OCI-LY1 (cell line): Measurements from ENCODE around the gene FDXACB1.

Experiments
- H2AFZ ChIP-seq: fragments of 200-600 bp; sonication (generic), shearing (Covaris generic); 2 replicates; pipeline ENCODE4 v1.6.0; 2014; ENCODE audit warnings: antibody characterized with exemption, mild to moderate bottlenecking, low read length
- H3F3A ChIP-seq: fragments of 200-600 bp; sonication (generic), shearing (Covaris generic); 2 replicates; pipeline ENCODE4 v1.6.0; 2014; ENCODE audit warnings: mild to moderate bottlenecking, antibody characterized with exemption, low read length, moderate library complexity; ENCODE audit not compliant: insufficient read depth
- H3K27ac ChIP-seq: fragments of 200-600 bp; sonication (generic); 2 replicates; pipeline ENCODE4 v1.5.1; 2014; ENCODE audit warnings: low read length, mixed run types, mild to moderate bottlenecking, low read depth; ENCODE audit not compliant: poor library complexity, severe bottlenecking
- H3K27me3 ChIP-seq: fragments of 200-600 bp; sonication (generic); 2 replicates; pipeline ENCODE4 v1.6.0; 2014; ENCODE audit warnings: antibody characterized with exemption, mild to moderate bottlenecking, low read length, moderate library complexity; ENCODE audit not compliant: insufficient read depth
- H3K36me3 ChIP-seq: fragments of 200-600 bp; sonication (generic); 2 replicates; pipeline ENCODE4 v1.6.1; 2014; ENCODE audit warnings: mild to moderate bottlenecking, antibody characterized with exemption, low read length, moderate library complexity, mixed read lengths; ENCODE audit not compliant: insufficient read depth
- H3K4me1 ChIP-seq: fragments of 200-600 bp; sonication (generic); 2 replicates; pipeline ENCODE4 v1.5.1; 2014; ENCODE audit warnings: mild to moderate bottlenecking, low read length, moderate library complexity; ENCODE audit not compliant: insufficient read depth, severe bottlenecking
- H3K4me2 ChIP-seq: fragments of 200-600 bp; sonication (generic), shearing (Covaris generic); 2 replicates; pipeline ENCODE4 v1.6.1; 2014; ENCODE audit warnings: low read length
- H3K4me3 ChIP-seq: fragments of 200-600 bp; sonication (generic); 2 replicates; pipeline ENCODE4 v1.5.1; 2014; ENCODE audit warnings: low read length, low read depth, mild to moderate bottlenecking, mixed read lengths; ENCODE audit not compliant: poor library complexity, severe bottlenecking
- H3K79me2 ChIP-seq: fragments of 200-600 bp; shearing (Covaris generic); 2 replicates; pipeline ENCODE4 v1.6.1; 2016; ENCODE audit warnings: mixed run types, low read length, mixed read lengths; ENCODE audit not compliant: insufficient read depth
- H3K9ac ChIP-seq: fragments of 200-600 bp; sonication (generic), shearing (Covaris generic); 2 replicates; pipeline ENCODE4 v1.6.1; 2014; ENCODE audit warnings: mild to moderate bottlenecking, low read length, mixed read lengths
- H3K9me2 ChIP-seq: fragments of 200-600 bp; sonication (generic), shearing (Covaris generic); 2 replicates; pipeline ENCODE4 v1.6.1; 2014; ENCODE audit warnings: low read depth, mild to moderate bottlenecking, low read length, mixed read lengths
- H3K9me3 ChIP-seq: fragments of 200-600 bp; shearing (Covaris generic); 2 replicates; pipeline ENCODE4 v1.6.1; 2014; ENCODE audit warnings: low read length, mixed read lengths
- H4K20me1 ChIP-seq: fragments of 200-600 bp; sonication (generic), shearing (Covaris generic); 2 replicates; pipeline ENCODE4 v1.6.0; 2016; ENCODE audit warnings: mild to moderate bottlenecking, low read length; ENCODE audit not compliant: insufficient read depth
- EZH2 ChIP-seq: fragments of 200-600 bp; sonication (generic), shearing (Covaris generic); IDR thresholded peaks from 2 replicates; pipeline ENCODE4 v1.8.0; 2017; ENCODE audit warnings: borderline replicate concordance, mixed run types, mild to moderate bottlenecking, antibody characterized with exemption, low read length, moderate library complexity, mixed read lengths
- TF ChIP-seq, protein P1 (sequence below): fragments of 200-600 bp; sonication (generic), shearing (Covaris generic); IDR thresholded peaks from 2 replicates; pipeline ENCODE4 v1.5.1; 2017; ENCODE audit warnings: mild to moderate bottlenecking, antibody characterized with exemption, low read length, moderate library complexity, mixed read lengths

The FDXACB1 gene

DNA sequence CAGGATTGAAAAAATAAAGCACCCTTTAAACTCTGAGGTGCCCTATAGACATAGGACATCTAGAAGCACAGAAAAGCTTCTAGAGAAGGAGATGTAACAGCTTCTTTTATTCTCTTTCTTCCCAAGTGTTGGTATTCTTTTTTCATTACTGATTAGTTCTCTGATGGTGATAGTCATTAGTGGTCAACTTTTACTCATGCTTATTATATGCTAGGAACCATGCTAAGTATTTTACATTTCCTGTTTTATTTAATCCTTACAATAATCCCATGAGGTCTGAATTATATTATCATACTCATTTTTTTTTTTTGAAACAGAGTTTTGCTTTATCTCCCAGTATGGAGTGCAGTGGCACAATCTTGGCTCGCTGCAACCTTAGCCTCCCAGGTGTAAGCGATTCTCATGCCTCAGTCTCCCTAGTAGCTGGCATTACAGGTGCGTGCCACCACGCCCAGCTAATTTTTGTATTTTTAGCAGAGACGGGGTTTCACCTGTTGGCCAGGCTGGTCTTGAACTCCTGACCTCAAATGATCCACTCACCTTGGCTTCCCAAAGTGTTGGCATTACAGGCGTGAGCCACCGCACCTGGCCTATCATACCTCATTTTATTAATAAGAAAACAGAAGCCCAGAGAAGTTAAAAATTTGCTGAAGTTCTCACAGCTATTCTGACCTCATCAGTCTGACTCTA lies 42.7 kb upstream of the FDXACB1 start:
- Histone ChIP-seq H3K36me3 (no peaks in the 10 kb centered on the region), H3K9me2 (no peaks in the 10 kb centered on the region), H3K79me2 (no peaks in the 10 kb centered on the region), H3K4me2 (no peak overlapping the region), H3K27me3 (no peaks in the 10 kb centered on the region), H3K4me3 (no peak overlapping the region), H2AFZ (no peak overlapping the region), H4K20me1 (no peaks in the 10 kb centered on the region), H3K9me3 (no peaks in the 10 kb centered on the region), H3K27ac (no peak overlapping the region), H3K9ac (no peak overlapping the region), H3K4me1 (peaks cover 16% of the 10 kb centered on the region), H3F3A (no peaks in the 10 kb centered on the region)
- TF ChIP-seq, protein P1, sequence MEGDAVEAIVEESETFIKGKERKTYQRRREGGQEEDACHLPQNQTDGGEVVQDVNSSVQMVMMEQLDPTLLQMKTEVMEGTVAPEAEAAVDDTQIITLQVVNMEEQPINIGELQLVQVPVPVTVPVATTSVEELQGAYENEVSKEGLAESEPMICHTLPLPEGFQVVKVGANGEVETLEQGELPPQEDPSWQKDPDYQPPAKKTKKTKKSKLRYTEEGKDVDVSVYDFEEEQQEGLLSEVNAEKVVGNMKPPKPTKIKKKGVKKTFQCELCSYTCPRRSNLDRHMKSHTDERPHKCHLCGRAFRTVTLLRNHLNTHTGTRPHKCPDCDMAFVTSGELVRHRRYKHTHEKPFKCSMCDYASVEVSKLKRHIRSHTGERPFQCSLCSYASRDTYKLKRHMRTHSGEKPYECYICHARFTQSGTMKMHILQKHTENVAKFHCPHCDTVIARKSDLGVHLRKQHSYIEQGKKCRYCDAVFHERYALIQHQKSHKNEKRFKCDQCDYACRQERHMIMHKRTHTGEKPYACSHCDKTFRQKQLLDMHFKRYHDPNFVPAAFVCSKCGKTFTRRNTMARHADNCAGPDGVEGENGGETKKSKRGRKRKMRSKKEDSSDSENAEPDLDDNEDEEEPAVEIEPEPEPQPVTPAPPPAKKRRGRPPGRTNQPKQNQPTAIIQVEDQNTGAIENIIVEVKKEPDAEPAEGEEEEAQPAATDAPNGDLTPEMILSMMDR: no peak
- no peak for TF ChIP-seq EZH2

DNA sequence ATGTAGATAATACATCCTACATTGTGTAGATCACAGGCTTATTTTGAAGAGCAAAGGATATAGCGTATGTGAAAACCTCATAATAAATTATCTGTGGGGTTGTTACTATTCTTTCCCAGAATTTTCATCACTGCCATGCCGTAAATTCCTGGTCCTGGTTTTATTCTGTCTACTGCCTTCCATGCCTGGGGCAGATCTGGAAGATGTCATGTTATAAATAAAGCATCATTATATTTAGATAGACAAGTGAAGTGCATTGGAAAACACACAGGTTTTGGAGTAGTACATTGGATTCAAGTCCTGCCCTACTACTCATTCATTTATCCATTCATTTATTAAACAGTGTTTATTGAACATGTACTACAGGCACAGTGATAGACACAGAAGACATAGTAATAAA lies 41.9 kb upstream of the FDXACB1 start:
- Histone ChIP-seq H3K36me3 (no peaks in the 10 kb centered on the region), H3K9me2 (no peaks in the 10 kb centered on the region), H3K27ac (no peak overlapping the region), H3K4me3 (no peak overlapping the region), H3K4me2 (no peak overlapping the region), H3K27me3 (no peaks in the 10 kb centered on the region), H3K4me1 (peaks cover 8% of the 10 kb centered on the region), H3K79me2 (no peaks in the 10 kb centered on the region), H3F3A (no peaks in the 10 kb centered on the region), H2AFZ (no peak overlapping the region), H3K9ac (no peak overlapping the region), H3K9me3 (no peaks in the 10 kb centered on the region), H4K20me1 (no peaks in the 10 kb centered on the region)
- no peak for TF ChIP-seq EZH2
- TF ChIP-seq, protein P1: no peak

DNA sequence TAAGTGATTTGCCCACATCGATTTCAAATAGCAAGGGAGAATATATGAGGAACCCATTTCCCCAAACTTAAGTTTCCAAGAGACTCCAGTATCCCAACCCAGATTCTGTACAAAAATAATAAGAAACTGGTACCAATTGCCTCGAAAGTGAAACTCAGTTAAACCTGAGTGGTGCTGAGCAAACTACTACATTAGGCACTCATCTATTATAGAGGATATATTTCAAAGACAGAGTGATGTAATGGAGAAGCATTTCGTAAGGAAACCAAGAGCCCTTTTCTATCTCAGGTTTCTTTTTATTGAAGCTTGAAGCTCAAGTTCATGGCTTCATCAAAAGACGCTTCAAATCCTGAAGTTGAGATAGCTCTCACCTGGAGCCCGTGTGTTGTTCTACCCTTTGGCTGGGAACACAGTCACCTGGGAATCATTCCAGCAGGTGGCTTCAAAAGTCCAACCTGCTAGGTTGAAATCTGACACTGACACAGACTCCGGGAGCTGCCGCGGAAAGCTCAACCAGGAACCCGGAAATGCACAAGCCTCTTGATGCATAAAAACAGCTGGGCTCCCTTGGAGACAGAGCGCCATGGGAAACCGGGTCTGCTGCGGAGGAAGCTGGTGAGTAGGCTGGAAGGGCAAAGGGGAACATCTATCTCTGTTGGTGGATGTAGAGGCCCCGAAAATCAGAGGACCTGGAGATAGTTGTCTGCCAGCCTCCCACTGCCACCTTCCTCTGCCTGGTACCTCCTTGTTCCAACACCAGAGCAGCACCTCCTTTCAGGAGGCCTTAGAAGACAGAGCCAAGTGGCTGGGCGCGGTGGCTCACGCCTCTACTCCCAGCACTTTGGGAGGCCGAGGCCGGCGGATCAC lies 39.7 kb upstream of the FDXACB1 start, which contains the start of gene C11orf52:
C11orf52 (plus strand) TSS at position 524 of the 867 bp plus-strand sequence; CDS start at position 584, 60 bp downstream.
- no peak within 1 kb of the TSS for H3K27ac ChIP-seq
- TF ChIP-seq EZH2: no peak
- TF ChIP-seq, protein P1: no peak
- H3K4me2 ChIP-seq: no peak within 1 kb of the TSS
- no peak within 1 kb of the TSS for H3K9ac ChIP-seq
- H3K4me3 ChIP-seq: no peak within 1 kb of the TSS
- peaks cover 8% of the 10 kb centered on the region for H3K4me1 ChIP-seq
- H2AFZ ChIP-seq: no peak within 1 kb of the TSS
- H4K20me1 ChIP-seq: no peaks in the 10 kb centered on the region
- no peaks in the 10 kb centered on the region for H3K79me2 ChIP-seq
- H3K36me3 ChIP-seq: no peaks in the 10 kb centered on the region
- H3K27me3 ChIP-seq: peaks cover 7% of the 10 kb centered on the region; the same call in 1 of the 2 replicates
- H3K9me3 ChIP-seq: no peaks in the 10 kb centered on the region
- H3F3A ChIP-seq: no peaks in the 10 kb centered on the region
- H3K9me2 ChIP-seq: no peaks in the 10 kb centered on the region
